ENCODE measurements around the gene CHST4.
"Not testable (repeated sequence)": the region's sequence is repeated elsewhere in the genome, so short reads cannot be mapped to it uniquely, and the experiment has no call there.

CHST4 gene

DNA sequence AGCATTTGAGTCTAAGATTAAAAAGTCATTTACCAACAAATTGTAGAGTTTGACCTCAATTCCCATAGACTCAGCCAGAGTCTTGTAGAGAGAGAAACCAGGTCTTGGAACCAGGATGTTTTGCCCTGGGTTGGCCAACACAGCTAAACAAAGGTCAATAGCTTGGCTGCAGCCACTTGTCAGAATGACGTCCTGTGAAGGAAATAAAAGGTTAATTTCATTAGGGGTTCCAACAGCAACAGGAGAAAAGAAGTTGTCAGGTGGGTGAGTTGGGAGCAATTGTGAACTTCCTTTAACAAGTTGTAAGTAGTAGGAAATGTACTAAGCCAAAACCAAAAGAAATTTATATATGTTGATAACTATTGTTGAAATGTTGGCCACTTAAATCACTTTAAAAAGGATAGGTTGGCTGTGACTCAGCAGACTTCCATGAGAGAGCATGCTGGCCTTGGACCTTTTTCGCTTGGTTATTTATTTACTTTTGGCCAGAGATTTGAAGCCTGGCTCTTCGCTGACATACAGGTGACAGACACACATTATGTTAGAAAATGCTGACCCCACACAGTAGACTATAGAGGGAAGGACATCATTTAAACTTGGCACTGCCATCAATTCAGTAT, 46.4 kb downstream of the CHST4 start:
- DNase-seq: no peak

DNA sequence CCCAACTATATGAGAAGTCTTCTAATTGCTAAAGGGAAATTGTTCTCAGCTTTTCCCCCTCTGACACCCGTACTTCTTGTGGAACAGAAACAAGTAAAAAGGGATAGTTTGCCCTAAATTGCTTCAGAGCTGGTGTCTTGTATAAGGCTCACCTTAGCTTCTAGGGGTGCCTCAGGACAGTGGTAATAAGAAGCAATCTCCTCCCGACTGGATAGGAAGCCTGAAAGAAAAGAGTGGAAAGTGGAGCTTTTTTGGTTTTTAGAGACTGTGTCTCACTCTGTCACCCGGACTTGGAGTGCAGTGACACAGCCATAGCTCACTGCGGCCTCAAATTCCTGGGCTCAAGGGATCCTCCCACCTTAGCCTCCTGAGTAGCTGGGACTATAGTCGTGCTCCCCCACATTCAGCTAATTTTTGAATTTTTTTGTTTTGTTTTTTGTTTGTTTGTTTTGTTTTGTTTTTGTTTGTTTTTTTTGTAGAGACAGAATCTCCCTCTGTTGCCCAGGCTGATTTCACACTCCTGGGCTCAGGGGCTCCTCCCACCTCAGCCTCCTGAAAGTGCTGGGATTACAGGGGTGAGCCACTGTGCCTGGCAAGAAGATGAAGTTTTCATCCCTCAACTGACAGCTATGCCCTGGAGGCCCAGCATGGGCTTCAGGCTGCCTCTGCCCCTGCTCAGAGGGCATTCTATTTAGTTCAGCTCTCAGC, 47.3 kb downstream of the CHST4 start:
- DNase-seq: no peak

DNA sequence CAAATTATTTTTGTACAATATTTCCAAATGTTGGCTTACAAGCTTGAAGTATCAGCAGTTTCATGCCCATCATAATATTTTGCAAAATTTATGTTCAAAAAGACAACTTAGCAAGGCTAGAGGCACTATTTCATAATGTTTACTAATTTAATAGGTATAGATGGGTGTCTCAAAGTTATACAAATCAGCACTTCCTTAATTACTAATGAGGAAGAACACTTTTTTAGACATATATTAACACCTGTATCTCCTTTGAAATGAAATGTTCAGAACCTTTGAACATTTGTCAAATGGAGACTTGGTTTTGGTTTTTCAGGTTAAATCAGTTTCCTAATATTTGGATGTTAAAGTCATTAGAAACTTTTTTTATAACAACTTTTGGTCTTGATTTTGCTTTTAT, 48.5 kb downstream of the CHST4 start:
- no peak for DNase-seq

DNA sequence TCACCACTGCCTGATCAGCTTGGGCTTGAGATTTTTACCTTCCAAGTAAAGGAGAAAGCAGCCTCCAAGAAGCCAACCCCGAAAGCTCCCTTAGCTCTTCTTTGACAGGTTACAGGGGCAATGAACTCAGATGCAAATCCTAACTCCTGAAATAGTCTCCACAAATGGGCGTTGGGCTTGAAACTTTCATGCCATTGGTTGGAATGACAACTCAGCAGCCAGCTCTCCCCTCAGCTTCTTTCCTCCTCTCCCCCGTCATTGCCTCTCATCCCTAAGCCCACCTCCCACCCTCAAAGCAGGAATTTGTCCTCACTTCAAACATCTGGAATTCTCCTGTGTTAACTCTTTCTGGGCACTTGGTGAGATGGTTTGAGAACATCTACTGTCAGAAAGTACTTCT, 50.7 kb downstream of the CHST4 start, which contains the start of gene TAT:
Gene TAT (minus strand): TSS at position 122 of the 400 bp plus-strand sequence. CDS start 677 bp downstream, outside the sequence.
- no peak for DNase-seq

DNA sequence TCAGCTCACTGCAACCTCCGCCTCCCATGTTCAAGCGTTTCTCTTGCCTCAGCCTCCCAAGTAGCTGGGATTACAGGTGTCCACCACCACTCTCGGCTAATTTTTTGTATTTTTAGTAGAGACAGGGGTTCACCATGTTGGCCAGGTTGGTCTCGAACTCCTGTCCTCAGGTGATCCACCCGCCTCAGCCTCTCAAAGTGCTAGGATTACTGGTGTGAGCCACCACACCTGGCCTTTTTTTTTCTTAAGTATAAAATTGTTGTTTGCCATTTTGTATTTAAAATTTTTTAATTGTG, 56.3 kb downstream of the CHST4 start:
- DNase-seq: not testable (repeated sequence)

DNA sequence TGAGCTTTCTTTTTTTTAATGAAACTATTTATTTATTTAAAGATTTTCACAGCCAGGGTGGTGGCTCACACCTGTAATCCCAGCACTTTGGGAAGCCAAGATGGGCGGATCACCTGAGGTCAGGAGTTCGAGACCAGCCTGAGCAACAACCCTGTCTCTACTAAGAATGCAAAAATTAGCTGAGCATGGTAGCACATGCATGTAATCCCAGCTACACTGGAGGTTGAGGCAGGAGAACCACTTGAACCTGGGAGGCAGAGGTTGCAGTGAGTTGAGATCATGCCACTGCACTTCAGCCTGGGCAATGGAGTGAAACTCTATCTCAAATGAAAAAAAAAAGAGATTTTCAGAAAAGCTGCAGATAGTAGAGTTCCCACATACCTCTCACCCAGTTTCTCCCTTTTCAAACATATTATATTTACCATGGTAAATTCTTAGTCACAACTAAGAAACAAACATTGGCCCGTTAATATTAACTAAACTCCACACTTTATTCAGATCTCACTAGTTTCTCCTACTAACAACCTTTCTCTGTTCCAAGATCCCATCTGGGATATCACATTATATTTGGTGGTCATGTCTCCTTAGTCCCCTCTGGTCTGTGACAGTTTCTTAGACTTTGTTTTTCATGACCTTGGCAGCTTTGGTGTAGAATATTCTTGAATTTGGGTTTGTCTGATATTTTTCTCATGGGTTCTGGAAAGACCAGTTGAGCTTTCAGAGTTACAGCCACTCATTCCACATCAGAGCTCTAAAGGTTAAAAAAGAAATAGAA, 58.5 kb downstream of the CHST4 start:
- no peak for DNase-seq

DNA sequence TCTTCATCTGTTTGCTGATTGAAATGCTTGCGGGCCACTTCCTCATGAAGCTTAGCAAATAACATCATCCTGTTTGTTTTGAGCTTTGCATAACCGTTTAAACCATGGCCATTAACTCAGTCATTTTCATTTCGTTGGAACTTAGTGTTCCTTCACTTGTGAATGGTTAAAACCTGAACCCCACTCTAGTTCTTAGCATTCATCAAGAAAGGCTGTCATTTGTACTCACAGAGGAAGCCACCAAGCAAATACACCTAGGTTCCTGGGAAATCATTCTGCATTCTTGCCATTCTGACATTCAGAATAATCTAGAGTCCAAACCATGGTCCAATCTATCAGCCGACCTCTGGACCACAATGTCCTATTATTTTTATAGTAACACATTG, 59.1 kb downstream of the CHST4 start:
- no peak for DNase-seq
